ENCODE data around the gene TIMM44.

DNA sequence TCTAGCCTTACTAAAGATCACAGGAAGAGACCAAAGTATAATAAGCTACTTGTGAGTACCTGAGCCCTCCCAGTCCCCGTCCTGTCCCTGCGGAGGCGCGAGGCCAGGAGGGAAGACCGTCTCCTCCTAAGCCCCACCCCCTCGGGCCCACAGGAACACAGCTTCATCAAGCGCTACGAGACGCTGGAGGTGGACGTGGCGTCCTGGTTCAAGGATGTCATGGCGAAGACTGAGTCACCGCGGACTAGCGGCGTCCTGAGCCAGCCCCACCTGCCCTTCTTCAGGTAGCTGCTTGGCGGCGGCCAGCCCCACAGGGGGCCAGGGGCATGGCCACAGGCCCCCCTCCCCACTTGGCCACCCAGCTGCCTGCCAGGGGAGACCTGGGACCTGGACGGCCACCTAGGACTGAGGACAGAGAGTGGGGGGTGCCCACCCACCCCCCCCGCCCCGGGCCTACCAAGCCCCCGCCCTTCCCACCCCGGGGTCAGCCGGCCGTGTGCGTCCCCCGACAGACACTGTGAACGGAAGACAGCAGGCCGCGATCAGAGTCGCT lies 31.2 kb downstream of the TIMM44 start:
- TF ChIP-seq, protein P1, sequence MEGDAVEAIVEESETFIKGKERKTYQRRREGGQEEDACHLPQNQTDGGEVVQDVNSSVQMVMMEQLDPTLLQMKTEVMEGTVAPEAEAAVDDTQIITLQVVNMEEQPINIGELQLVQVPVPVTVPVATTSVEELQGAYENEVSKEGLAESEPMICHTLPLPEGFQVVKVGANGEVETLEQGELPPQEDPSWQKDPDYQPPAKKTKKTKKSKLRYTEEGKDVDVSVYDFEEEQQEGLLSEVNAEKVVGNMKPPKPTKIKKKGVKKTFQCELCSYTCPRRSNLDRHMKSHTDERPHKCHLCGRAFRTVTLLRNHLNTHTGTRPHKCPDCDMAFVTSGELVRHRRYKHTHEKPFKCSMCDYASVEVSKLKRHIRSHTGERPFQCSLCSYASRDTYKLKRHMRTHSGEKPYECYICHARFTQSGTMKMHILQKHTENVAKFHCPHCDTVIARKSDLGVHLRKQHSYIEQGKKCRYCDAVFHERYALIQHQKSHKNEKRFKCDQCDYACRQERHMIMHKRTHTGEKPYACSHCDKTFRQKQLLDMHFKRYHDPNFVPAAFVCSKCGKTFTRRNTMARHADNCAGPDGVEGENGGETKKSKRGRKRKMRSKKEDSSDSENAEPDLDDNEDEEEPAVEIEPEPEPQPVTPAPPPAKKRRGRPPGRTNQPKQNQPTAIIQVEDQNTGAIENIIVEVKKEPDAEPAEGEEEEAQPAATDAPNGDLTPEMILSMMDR (conservative IDR thresholded peaks at IDR 0.05; ENCODE audit: low read depth, low read length), result no peak
- no peak for TF ChIP-seq EZH2 (IDR thresholded peaks at IDR 0.05; ENCODE audit: borderline replicate concordance, low read depth, low read length, poor library complexity, severe bottlenecking)

Data from A673 (cell line).